Calu3 (cell line): ENCODE measurements around the gene MAP4K2. TPM values are rescaled to one million over a fixed set of nuclear protein-coding genes. Genes with fewer than 3 reads are reported as not detected.

Experiments
- BruUV-seq: library from RNA; stranded (reverse); fragments of 400-500 nt; replicated peaks from 2 replicates; lab custom pipeline; 2021; lab: Mats Ljungman, UMichigan
- CTCF ChIA-PET: fragments of 300-600 bp; sonication (Branson Sonifier 250); formaldehyde crosslinking; loops from one replicate; lab custom pipeline; 2022; ENCODE audit warnings: antibody characterized with exemption; lab: Charles Lee
- DNase-seq: peaks from one replicate; pipeline ENCODE4 v3.0.0; 2022
- H3K27ac Mint-ChIP-seq: one replicate; pipeline ENCODE4 v1.8.0; 2022; ENCODE audit warnings: mixed read lengths; ENCODE audit not compliant: unreplicated experiment
- H3K27me3 Mint-ChIP-seq: one replicate; pipeline ENCODE4 v1.8.0; 2022; ENCODE audit warnings: mixed read lengths; ENCODE audit not compliant: unreplicated experiment
- H3K36me3 Mint-ChIP-seq: one replicate; pipeline ENCODE4 v1.8.0; 2022; ENCODE audit warnings: mild to moderate bottlenecking, moderate library complexity, mixed read lengths; ENCODE audit not compliant: insufficient read depth, unreplicated experiment
- H3K4me1 Mint-ChIP-seq: one replicate; pipeline ENCODE4 v1.8.0; 2022; ENCODE audit warnings: mild to moderate bottlenecking, low read depth, mixed read lengths; ENCODE audit not compliant: unreplicated experiment
- H3K4me3 Mint-ChIP-seq: one replicate; pipeline ENCODE4 v1.8.0; 2022; ENCODE audit warnings: mild to moderate bottlenecking, low read depth, moderate library complexity, mixed read lengths; ENCODE audit not compliant: unreplicated experiment
- H3K9me3 Mint-ChIP-seq: one replicate; pipeline ENCODE4 v1.8.0; 2022; ENCODE audit warnings: low read depth, mixed read lengths; ENCODE audit not compliant: unreplicated experiment
- CTCF ChIP-seq: fragments of 200-600 bp; IDR thresholded peaks from one replicate; pipeline ENCODE4 v1.8.0; 2022; ENCODE audit warnings: antibody characterized with exemption; ENCODE audit not compliant: unreplicated experiment
- intact Hi-C: fragments of 100-400 bp; cut with micrococcal nuclease; formaldehyde crosslinking; loops from one replicate; pipeline ENCODE4 v1.10.0; 2022; ENCODE audit not compliant: unreplicated experiment
- total RNA-seq: library from RNA; stranded (reverse); gene quantifications from 2 replicates; pipeline ENCODE4 v1.2.3, GENCODE V29; 2022

MAP4K2 gene
- total RNA-seq, 1 experiment from 2014 or later: 17.4 TPM

DNA sequence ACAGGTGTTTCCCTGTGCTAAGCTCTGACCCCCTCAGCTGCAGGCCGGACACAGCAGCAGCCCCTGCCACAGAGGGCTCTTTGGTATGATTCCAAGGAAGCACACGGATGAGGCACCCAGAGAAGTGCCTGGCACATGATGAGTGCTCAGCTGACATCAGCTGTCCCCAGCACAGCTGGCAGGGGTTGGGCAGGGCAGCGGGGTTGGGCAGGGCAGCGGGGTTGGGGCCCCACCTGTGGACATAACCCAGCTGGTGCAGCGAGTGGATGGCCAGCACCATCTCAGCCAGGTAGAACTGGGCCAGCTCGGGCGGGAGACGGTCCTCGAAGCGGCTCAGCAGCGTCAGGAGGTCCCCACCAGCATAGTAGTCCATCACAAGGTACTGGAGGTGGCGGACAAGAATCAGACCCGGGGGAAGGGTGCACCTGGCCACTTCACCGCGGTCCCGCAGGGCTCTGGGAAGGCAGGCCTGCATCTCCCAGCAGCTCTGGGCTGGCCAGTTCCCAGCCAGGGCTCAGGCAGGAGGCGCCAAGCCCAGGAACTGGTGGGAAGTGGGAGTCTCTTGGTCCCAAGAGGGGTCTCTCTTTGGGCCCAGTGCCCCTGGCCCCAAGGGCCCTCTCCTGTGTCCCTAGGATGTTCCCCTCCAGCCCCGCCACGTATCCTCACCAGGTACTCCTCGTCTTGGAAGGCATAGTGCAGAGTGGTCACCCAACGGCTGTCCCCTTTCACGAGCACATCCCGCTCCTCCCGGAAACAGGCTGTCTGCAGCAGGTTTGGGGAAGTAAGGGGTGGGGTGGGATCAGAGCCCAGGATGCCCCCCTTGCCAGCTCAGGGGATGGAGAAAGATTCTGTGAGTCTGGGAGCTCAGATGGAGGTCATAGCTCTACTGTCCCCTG, 37.1 kb upstream of the MAP4K2 start:
- CTCF ChIA-PET: interaction anchor here (0.6 kb wide), 1 partner anchor 198 kb away, joined by 5 read pairs; no protein-coding TSS in a partner anchor
- H3K27me3 Mint-ChIP-seq: no peaks in the 10 kb centered on the region
- peaks cover 28% of the 10 kb centered on the region for H3K4me1 Mint-ChIP-seq
- DNase-seq: no peak
- no peak overlapping the region for H3K4me3 Mint-ChIP-seq
- intact Hi-C loops: loop anchor here (10.0 kb wide), 1 partner anchor 275 kb away; the partner anchor contains the start of genes TM7SF2 and ZNHIT2
- no TSS peak for BruUV-seq
- H3K9me3 Mint-ChIP-seq: no peaks in the 10 kb centered on the region
- H3K36me3 Mint-ChIP-seq: peaks cover 40% of the 10 kb centered on the region
- no peak for TF ChIP-seq CTCF
- no peak overlapping the region for H3K27ac Mint-ChIP-seq

DNA sequence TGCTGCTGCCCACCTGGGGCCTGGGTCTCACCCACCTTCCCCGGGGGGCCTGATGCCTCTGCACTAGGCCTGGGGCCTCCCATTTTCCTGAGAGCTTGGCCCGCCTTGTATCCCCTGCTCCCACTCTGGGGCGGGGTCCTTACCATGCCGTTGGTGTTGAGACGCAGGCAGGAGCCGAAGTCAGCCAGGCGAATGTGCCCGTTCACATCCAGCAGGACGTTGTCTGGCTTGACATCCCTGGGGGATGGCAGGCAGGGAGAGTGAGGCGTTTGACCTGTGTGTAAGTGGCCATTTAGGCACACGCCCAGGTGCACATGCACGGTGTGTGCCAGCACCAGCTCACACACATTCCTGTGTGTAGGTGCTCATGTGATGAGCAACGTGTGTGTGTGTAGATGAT, 36.3 kb upstream of the MAP4K2 start:
- intact Hi-C loops: no loop called here
- no TSS peak for BruUV-seq
- DNase-seq: no peak
- CTCF ChIA-PET: interaction anchor here (1.0 kb wide), 1 partner anchor 9 kb away, joined by 3 read pairs; no protein-coding TSS in a partner anchor
- TF ChIP-seq CTCF: no peak
- Mint-ChIP-seq H3K27ac (no peak overlapping the region), H3K27me3 (no peaks in the 10 kb centered on the region), H3K4me1 (peaks cover 27% of the 10 kb centered on the region), H3K9me3 (no peaks in the 10 kb centered on the region), H3K4me3 (no peak overlapping the region), H3K36me3 (peaks cover 39% of the 10 kb centered on the region)

DNA sequence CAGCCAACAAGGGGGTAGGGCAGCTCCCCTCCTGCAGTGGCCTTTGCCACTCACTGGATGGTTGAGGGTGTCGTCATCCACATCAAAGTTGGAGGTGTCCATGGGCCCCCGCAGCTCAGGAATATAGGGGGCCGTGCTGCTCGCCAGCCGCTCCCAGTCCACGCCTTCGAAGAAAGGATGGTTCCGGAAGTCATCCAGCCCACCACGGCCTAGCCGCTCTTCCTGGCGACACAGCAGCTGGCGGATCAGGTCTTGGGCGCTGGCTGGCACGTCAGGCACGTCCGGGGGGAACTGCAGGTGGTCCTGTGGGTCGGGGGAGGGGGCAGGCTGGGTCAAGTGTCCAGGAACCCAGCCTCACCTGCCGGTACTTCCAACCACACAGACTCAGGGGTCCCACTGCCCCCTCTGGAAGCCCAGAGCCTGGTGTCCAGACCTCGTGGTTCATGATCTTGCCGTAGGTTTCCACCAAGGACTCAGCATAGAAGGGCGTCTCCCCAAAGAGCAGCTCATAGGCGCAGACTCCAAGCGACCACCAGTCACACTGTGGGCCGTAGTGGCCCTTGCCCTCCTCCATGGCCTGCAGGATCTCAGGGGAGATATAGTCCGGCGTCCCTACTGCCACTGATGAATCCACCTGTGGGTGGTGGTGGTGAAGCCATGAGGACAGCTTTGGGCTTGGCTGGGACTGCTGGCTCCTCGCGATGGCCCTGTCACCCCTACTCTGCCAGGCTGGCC, 35.8 kb upstream of the MAP4K2 start:
- no TSS peak for BruUV-seq
- Mint-ChIP-seq H3K27ac (no peak overlapping the region), H3K4me1 (peaks cover 24% of the 10 kb centered on the region), H3K36me3 (peaks cover 34% of the 10 kb centered on the region), H3K9me3 (no peaks in the 10 kb centered on the region), H3K27me3 (no peaks in the 10 kb centered on the region), H3K4me3 (no peak overlapping the region)
- DNase-seq: no peak
- CTCF ChIA-PET: interaction anchor here (0.6 to 1.0 kb wide), 2 partner anchors 10 to 240 kb away, joined by 3 to 6 read pairs; no protein-coding TSS in a partner anchor
- intact Hi-C loops: no loop called here
- no peak for TF ChIP-seq CTCF

GRCh38 chr11:64837887-64838351, 34.9 kb upstream of the MAP4K2 start:
- H3K27me3 Mint-ChIP-seq: no peaks in the 10 kb centered on the region
- peaks cover 25% of the 10 kb centered on the region for H3K36me3 Mint-ChIP-seq
- H3K9me3 Mint-ChIP-seq: no peaks in the 10 kb centered on the region
- no peak overlapping the region for H3K4me3 Mint-ChIP-seq
- no TSS peak for BruUV-seq
- H3K4me1 Mint-ChIP-seq: peaks cover 16% of the 10 kb centered on the region
- H3K27ac Mint-ChIP-seq: no peak overlapping the region
- no peak for DNase-seq
- intact Hi-C loops: no loop called here
- TF ChIP-seq CTCF: no peak
- CTCF ChIA-PET: no interaction called here
